Muscle layer of colon (tissue), 2 donors: ENCODE data around the gene MUSTN1.
A peak's percentile ranks its signal among the peaks of the same experiment; 100 is the strongest.

Experiments used
- H3K27ac ChIP-seq: one replicate; pipeline ENCODE4 v1.7.0; 2013; ENCODE audit warnings: low read depth, mild to moderate bottlenecking, low read length, moderate library complexity
- H3K27me3 ChIP-seq, 2 donors: one replicate each; pipeline ENCODE4 v1.7.0; 2013; ENCODE audit warnings: low read length in 2 of 2, mild to moderate bottlenecking in 2 of 2; ENCODE audit not compliant: insufficient read depth in 2 of 2, control insufficient read depth in 1 of 2
- H3K36me3 ChIP-seq: one replicate; pipeline ENCODE4 v1.7.0; 2013; ENCODE audit warnings: mild to moderate bottlenecking, low read length; ENCODE audit not compliant: insufficient read depth
- H3K4me1 ChIP-seq: one replicate; pipeline ENCODE4 v1.7.0; 2013; ENCODE audit warnings: mild to moderate bottlenecking, low read length; ENCODE audit not compliant: insufficient read depth
- H3K4me3 ChIP-seq, 2 donors: one replicate each; pipeline ENCODE4 v1.7.0; 2013; ENCODE audit warnings: low read length in 2 of 2, low read depth in 1 of 2, mild to moderate bottlenecking in 1 of 2, moderate library complexity in 1 of 2
- H3K9ac ChIP-seq: one replicate; pipeline ENCODE4 v1.7.0; 2013; ENCODE audit warnings: low read length
- H3K9me3 ChIP-seq: one replicate; pipeline ENCODE4 v1.7.0; 2013; ENCODE audit warnings: mild to moderate bottlenecking, low read length
- donor health status: abdominal sarcoma.
- donor health status: Adenocarcinoma of cecum.

MUSTN1 gene

DNA sequence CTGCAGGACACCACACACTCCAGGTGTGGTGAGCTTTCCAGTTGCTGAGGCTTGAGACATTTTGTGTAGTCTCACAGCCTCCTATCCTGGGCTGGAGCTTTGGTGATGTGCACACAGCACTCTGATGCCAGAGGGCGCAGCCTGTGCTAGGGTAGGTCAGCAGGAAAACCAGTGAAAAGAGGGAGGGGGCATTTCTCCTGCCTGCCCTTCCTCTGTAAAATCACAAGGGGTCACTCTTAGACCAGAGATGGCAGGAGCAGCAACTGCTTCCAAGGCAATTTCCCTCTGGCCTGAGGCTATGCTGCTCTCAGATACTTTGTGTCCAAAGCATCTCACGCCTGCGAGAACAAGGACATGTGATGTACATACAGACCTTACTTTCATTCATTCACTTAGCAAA, 16.5 kb upstream of the MUSTN1 start:
- Histone ChIP-seq H3K36me3 (peaks cover 30% of the 10 kb centered on the region), H3K4me3 (no peak overlapping the region), H3K9me3 (no peaks in the 10 kb centered on the region), H3K9ac (no peak overlapping the region), H3K4me1 (peaks cover 1% of the 10 kb centered on the region), H3K27ac (no peak overlapping the region), H3K27me3 (no peaks in the 10 kb centered on the region)

DNA sequence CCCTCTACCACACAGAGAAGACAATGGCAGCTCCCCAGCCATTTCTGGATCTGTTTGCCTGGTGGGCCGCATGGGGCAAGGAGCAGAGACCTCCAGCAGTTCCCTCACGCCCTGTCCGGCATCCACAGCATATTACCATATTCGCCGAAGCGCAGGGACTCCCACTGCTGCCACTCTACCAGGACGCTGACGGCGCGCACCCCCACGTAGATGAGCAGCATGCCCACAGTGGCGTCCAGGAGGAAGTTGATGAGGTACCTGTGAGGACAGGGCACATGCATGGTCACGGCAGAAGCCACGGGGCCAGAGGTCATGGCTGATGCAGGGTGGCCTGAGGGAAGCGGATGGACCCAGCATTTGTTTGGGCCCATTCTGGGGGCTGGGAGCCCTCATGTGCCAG, 14.8 kb upstream of the MUSTN1 start:
- no peaks in the 10 kb centered on the region for H3K9me3 ChIP-seq
- H3K4me1 ChIP-seq = peaks cover 18% of the 10 kb centered on the region
- H3K27me3 ChIP-seq = no peaks in the 10 kb centered on the region
- peaks cover 27% of the 10 kb centered on the region for H3K36me3 ChIP-seq
- no peak overlapping the region for H3K4me3 ChIP-seq
- no peak overlapping the region for H3K27ac ChIP-seq
- no peak overlapping the region for H3K9ac ChIP-seq

DNA sequence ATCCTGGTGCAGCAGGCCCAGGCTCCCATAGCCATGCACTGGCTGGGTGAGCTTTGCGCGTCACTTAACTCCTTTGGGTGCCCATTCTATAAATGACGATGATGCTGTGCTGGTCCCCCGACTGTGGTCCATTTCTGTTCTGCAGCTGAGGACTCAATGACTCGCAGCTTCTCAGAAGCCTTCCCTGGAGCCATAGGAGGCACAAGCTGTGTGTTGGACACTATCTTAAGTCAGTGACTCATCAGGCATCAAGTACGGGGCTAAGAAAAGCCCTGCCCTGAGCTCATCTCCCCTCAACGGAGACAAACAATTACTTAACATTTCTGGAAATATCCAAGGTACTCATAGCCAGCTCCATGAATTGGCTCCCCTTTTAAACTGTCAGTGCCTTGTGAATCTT, 13.8 kb upstream of the MUSTN1 start:
- Histone ChIP-seq H3K4me3 (no peak overlapping the region), H3K27me3 (no peaks in the 10 kb centered on the region), H3K4me1 (peaks cover 23% of the 10 kb centered on the region), H3K36me3 (peaks cover 26% of the 10 kb centered on the region), H3K27ac (no peak overlapping the region), H3K9me3 (no peaks in the 10 kb centered on the region), H3K9ac (no peak overlapping the region)

DNA sequence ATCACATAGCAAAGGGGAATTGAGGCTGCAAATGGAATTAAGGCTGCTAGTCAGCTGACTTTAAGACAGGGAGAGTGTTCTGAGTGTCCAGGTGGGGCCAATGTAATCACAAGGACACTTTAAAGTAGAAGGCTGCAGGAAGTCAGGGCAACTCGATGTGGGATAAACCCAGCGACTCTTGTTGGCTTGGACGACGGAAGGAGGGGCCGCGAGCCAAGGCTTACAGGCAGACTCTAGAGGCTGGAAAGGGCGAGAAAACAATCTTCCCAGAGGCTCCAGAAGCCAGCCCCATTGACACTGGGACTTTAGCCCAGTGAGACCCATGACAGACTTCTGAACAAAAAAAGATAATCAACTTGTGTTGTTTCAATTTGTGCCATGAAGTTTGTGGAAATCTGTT, 12.9 kb upstream of the MUSTN1 start:
- Histone ChIP-seq H3K27ac (no peak overlapping the region), H3K9ac (no peak overlapping the region), H3K4me3 (no peak overlapping the region), H3K36me3 (peaks cover 31% of the 10 kb centered on the region), H3K9me3 (no peaks in the 10 kb centered on the region), H3K4me1 (peaks cover 23% of the 10 kb centered on the region), H3K27me3 (no peaks in the 10 kb centered on the region)

DNA sequence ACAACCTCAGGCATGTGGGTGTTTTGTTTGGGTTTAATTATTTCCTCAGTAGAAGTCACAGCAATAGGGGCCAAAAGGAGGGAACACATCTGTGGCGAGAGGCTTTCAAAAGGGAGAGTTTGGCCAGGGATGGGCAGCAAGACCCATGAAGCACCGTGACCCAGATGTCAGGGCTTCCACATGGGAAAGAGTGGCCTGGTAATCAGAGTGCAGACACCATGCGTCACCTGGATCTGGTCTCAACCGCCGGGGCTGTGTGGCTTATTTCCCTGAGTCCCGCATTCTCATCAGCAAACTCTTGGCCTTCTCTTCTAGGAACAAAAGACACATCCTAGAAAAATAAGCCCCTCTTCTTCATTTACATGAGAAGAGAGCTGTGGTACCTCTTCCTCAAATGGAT, 12.4 kb upstream of the MUSTN1 start:
- Histone ChIP-seq H3K27me3 (no peaks in the 10 kb centered on the region), H3K9me3 (no peaks in the 10 kb centered on the region), H3K27ac (no peak overlapping the region), H3K4me1 (peaks cover 23% of the 10 kb centered on the region), H3K36me3 (peaks cover 31% of the 10 kb centered on the region), H3K4me3 (no peak overlapping the region), H3K9ac (no peak overlapping the region)

DNA sequence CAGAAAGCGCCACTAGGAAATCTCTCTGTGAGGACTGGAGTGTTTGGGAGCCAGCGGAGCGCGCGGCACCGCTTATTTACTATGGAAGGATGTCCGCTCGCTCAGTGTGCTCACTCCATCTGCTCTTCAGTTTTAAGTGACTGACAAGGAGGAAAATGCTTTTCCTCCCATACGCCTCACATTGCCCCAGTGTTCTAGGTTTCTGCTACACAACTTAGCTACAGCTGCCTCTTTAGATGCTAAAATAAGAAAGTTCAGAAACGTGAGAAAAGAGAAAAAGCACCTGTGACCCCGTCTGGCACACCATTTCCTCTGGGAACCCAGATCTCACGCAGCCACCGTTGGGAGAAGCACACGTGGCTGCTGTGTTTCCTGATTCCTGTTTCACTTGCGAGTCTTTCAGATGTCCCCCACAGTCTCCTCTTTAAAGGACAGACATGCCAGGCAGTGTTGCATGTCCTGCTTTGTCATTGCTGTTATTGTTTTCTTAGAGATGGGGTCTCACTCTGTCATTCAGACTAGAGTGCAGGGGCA, 11.7 kb upstream of the MUSTN1 start:
- no peak overlapping the region for H3K4me3 ChIP-seq
- H3K36me3 ChIP-seq = peaks cover 31% of the 10 kb centered on the region
- no peak overlapping the region for H3K27ac ChIP-seq
- H3K27me3 ChIP-seq = no peaks in the 10 kb centered on the region
- H3K9ac ChIP-seq = no peak overlapping the region
- no peaks in the 10 kb centered on the region for H3K9me3 ChIP-seq
- peaks cover 23% of the 10 kb centered on the region for H3K4me1 ChIP-seq

DNA sequence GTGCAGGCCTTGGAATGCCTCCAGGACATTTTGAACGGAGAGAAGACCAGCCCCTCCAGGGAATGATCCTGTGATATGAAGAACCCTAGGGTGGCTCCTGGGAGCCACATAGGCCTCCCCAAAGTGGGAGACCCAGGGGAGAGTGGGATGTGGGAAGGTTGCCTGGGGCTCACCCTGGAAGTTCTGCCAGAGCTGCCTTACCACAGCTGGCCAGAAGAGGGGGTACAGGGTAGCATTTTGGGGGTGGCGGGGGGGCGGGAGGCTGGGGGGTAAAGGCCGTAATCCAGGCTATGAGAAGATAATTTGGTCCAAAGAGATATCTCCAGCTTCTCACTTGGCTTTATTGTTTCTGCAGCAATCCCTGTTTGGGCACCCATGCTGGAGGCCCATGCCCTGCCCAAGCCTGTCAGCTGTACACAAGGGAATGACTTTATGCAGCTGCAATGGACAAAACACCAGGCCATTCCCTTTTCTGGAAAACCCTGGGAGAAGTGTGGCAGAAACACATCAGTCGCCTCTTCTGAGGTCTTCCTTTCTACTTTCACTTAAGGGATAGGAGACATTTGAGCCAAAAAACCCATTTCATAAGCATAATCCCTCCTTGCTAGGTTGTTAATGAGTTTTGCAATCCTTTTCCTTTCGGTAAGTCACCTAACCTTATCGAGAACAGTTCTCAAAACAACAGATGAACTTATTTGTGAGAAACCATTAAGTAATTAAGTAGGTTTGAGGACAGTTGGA, 11.0 kb upstream of the MUSTN1 start:
- peak overlapping the region; percentile 19 for H3K27ac ChIP-seq
- H3K36me3 ChIP-seq = peaks cover 33% of the 10 kb centered on the region
- H3K9me3 ChIP-seq = no peaks in the 10 kb centered on the region
- H3K4me1 ChIP-seq = peaks cover 23% of the 10 kb centered on the region
- H3K27me3 ChIP-seq = no peaks in the 10 kb centered on the region
- no peak overlapping the region for H3K4me3 ChIP-seq
- H3K9ac ChIP-seq = no peak overlapping the region

DNA sequence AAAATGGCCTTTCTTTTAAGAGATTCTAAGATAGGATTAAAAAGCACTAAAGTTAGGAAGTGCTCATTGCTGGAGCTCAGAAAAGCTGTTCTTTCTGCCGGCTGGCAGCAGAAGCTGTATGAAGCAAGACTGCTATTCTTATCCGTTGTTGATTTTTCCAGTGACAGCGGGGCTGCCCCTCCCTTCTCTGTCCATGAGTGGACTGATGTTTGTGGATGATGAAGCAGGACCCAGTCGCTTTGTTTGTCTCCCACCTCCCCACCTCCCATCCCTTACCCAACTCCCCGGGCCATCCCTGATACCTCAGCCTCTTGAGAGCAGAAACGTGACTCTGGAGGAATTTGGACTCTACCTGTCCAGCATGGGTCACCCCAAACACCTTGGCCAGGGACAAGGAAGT, 10.3 kb upstream of the MUSTN1 start:
- H3K4me1 ChIP-seq = peaks cover 23% of the 10 kb centered on the region
- no peaks in the 10 kb centered on the region for H3K27me3 ChIP-seq
- no peaks in the 10 kb centered on the region for H3K9me3 ChIP-seq
- peak overlapping the region; percentile 19 for H3K27ac ChIP-seq
- H3K36me3 ChIP-seq = peaks cover 36% of the 10 kb centered on the region
- no peak overlapping the region for H3K4me3 ChIP-seq
- no peak overlapping the region for H3K9ac ChIP-seq

DNA sequence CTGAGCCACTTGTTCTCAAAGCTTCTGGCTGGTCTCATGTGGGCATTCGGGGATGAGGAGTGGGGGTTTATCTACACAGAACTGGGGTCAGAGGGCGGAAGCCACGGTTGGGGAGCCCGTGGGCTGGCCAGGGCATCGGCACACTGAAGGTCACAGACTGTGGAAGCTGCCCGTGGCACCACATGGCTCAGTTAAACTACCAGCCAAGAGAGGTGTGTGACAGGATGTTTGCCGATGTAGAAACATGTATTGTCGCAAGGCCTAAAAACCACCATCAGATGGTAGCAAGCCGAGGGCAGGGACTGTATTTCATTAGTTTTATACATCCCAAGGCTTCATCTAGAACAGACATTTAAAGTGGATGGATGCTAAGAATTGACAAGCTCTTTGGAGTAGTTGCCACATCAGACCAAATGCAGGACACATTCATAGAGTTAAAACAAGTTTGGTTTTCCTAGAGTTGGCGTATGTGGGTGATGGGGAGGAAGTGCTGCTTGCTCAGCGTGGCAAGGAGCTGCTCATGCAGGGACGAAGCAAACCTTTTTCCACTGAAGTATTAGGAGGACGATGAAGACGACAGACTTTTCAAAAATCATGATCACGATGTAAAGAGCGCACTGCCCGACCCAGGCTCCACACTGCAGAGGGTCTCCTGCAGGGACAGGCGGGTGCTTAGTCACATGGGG, 9.6 kb upstream of the MUSTN1 start:
- Histone ChIP-seq H3K9me3 (no peaks in the 10 kb centered on the region), H3K4me3 (no peak overlapping the region), H3K9ac (no peak overlapping the region)

DNA sequence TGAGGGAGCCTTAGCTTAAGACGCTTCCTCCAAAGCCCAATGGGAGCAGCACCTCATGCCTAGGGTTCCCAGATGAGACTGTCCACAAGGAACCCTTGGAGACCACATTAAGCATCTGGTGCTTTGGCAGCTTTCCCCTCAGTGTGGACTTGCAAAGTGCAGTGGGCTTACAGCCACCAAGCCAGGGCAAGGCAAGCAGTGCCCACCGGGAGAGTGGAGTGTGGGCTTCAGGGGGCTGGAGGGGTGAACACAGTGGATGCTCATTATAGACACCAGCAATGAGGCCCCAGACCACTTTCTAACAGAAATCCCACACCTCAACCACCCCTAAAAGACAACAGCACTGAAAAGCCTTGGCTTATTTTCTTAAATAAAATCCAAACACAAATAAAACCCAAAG, 9.1 kb upstream of the MUSTN1 start:
- H3K36me3 ChIP-seq = peaks cover 32% of the 10 kb centered on the region
- H3K27me3 ChIP-seq = no peaks in the 10 kb centered on the region
- peaks cover 23% of the 10 kb centered on the region for H3K4me1 ChIP-seq
- no peak overlapping the region for H3K9ac ChIP-seq
- H3K27ac ChIP-seq = no peak overlapping the region
- H3K9me3 ChIP-seq = no peaks in the 10 kb centered on the region
- H3K4me3 ChIP-seq = no peak overlapping the region

More for the DNA sequence above, 9.6 kb upstream of the MUSTN1 start:
- no peak overlapping the region for H3K27ac ChIP-seq
- H3K4me1 ChIP-seq = peaks cover 23% of the 10 kb centered on the region
- no peaks in the 10 kb centered on the region for H3K27me3 ChIP-seq
- peaks cover 32% of the 10 kb centered on the region for H3K36me3 ChIP-seq

DNA sequence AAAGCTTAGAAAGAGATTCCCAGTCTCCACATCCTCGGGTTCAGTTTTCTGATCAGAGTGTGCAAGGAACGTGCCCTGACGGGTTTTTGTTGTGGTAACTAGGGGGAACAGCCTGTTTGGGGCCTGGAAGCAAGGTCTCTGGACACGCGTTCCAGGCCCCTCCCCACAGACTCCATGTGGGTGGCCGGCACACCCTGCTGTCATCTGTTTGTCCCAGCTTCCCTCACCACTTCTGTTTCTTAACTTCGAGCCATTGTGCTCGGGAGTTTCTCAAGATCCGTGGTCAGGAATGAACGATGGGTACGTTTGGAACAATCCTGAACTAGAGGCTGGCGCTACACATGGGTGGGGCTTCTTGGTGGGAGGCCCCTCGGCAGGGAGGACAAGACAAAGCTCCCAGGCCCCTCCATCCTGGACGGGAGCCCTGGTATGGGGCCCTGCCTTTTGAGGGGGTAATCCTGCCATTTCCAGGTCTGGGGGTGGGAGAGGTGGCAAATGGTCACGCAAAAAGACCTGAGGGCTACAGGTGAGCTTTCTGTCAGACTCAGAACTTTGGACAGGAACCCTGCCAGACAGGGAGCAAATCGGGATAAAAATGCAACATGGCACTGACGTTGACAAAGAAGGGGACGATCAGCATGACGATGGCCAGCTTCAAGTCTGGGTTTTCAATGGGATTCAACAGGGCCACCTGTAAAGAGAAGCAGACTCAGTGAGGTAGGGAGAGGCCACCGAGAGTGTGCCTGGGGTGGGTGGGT, 8.5 kb upstream of the MUSTN1 start:
- peaks cover 23% of the 10 kb centered on the region for H3K4me1 ChIP-seq
- no peak overlapping the region for H3K9ac ChIP-seq
- H3K36me3 ChIP-seq = peaks cover 38% of the 10 kb centered on the region

More for the DNA sequence above, 8.5 kb upstream of the MUSTN1 start:
- H3K27ac ChIP-seq = no peak overlapping the region
- no peaks in the 10 kb centered on the region for H3K27me3 ChIP-seq
- H3K9me3 ChIP-seq = no peaks in the 10 kb centered on the region
- no peak overlapping the region for H3K4me3 ChIP-seq
